ENCODE results near the gene LTO1. TPM values are rescaled to one million over a fixed set of nuclear protein-coding genes. Genes with fewer than 3 reads are reported as not detected.

Gene LTO1
- polyA plus RNA-seq, 1 of the 3 experiments (the other 2 are of a cell fraction): 30.8 TPM

- TF ChIP-seq REST (IDR thresholded peaks at IDR 0.05; ENCODE audit: low read depth, low read length) (no peak), EZH2phosphoT487 (IDR thresholded peaks at IDR 0.05; ENCODE audit: borderline replicate concordance, low read depth) (no peak), EP300 (IDR thresholded peaks at IDR 0.05; ENCODE audit: borderline replicate concordance in 1 of 2, low read depth in 1 of 2, low read length in 1 of 2) (no peak)
Measured at GRCh38 chr11:69636512-69637197, 38.5 kb downstream of the LTO1 start (continued).

GRCh38 chr11:69635804-69636511 lies 39.2 kb downstream of the LTO1 start:
- H3K9ac ChIP-seq: no peak overlapping the region
- H3K79me2 ChIP-seq (ENCODE audit: insufficient read depth): peaks cover 18% of the 10 kb centered on the region

More at GRCh38 chr11:69635804-69636511, 39.2 kb downstream of the LTO1 start:
- Histone ChIP-seq H3K27ac (ENCODE audit: low read depth in 2 of 2, low read length in 1 of 2) (peak overlapping the region in 1 of 2 experiments; percentile 73; a peak in 2 of 4 replicates), H3K4me3 (ENCODE audit: low read depth in 2 of 2, low read length in 1 of 2) (no peak overlapping the region), H3K9me2 (no peaks in the 10 kb centered on the region), H4K20me1 (ENCODE audit: insufficient read depth) (no peaks in the 10 kb centered on the region), H3K4me1 (ENCODE audit: control insufficient read depth in 1 of 2, insufficient read depth in 2 of 2, low read depth in 1 of 2, low read length in 1 of 2) (peaks cover 0 to 34% of the 10 kb centered on the region in 2 experiments; a peak in 2 of 4 replicates), H3K27me3 (ENCODE audit: insufficient read depth) (no peaks in the 10 kb centered on the region), H3K9me3 (no peaks in the 10 kb centered on the region), H3K36me3 (replicated peaks in 1 of 2; ENCODE audit: control insufficient read depth in 1 of 2, insufficient read depth in 2 of 2, low read length in 1 of 2) (no peaks in the 10 kb centered on the region), H3K4me2 (no peak overlapping the region), H2AFZ (ENCODE audit: low read depth) (no peak overlapping the region), H3F3A (replicated peaks; ENCODE audit: insufficient read depth) (peaks cover 9% of the 10 kb centered on the region)
- POLR2A ChIA-PET: no interaction called here
- CTCF ChIA-PET: interaction anchor here (0.6 to 1.2 kb wide), 2 partner anchors 181 to 535 kb away, joined by 3 to 4 read pairs; no protein-coding TSS in a partner anchor
- peak; percentile 8 for DNase-seq
- TF ChIP-seq GABPA (IDR thresholded peaks at IDR 0.05; ENCODE audit: low read depth): no peak
- TF ChIP-seq SIN3A (IDR thresholded peaks at IDR 0.05; ENCODE audit: borderline replicate concordance, low read depth, low read length): no peak
- no peak for TF ChIP-seq TCF12 (IDR thresholded peaks at IDR 0.05)
- no peak for TF ChIP-seq IRF3 (IDR thresholded peaks at IDR 0.05; ENCODE audit: low read depth, low read length)
- no peak for TF ChIP-seq CHD2 (IDR thresholded peaks at IDR 0.05; ENCODE audit: low read length, partially characterized antibody)
- no peak for TF ChIP-seq JUND (IDR thresholded peaks at IDR 0.05)
- 78% methylated on average over 17 of the region's 17 CpGs for whole genome bisulfite sequencing (ENCODE audit: low lambda C conversion rate)
